Measurements from ENCODE around the gene GASK1B.

The GASK1B gene

GRCh38 chr4:158172261-158173258 lies at the start of gene GASK1B:
Gene GASK1B (minus strand): TSS chr4:158173025. CDS start chr4:158171375, 1,650 bp downstream.
- DNase-seq (ENCODE audit: low read depth in 2 of 2): no peak

- no peak for DNase-seq (ENCODE audit: low read depth in 2 of 2)
Measured at GRCh38 chr4:158219623-158220022, 46.8 kb upstream of the GASK1B start.

GRCh38 chr4:158217763-158218162 lies 44.9 kb upstream of the GASK1B start:
- DNase-seq (ENCODE audit: low read depth in 2 of 2): no peak

- DNase-seq (ENCODE audit: low read depth in 2 of 2): no peak
Measured at GRCh38 chr4:158214856-158215255, 42.0 kb upstream of the GASK1B start.

- no peak for DNase-seq (ENCODE audit: low read depth in 2 of 2)
Measured at GRCh38 chr4:158213466-158213865, 40.6 kb upstream of the GASK1B start.

GRCh38 chr4:158211222-158211621 lies 38.4 kb upstream of the GASK1B start:
- no peak for DNase-seq (ENCODE audit: low read depth in 2 of 2)

GRCh38 chr4:158209825-158210807 lies 37.3 kb upstream of the GASK1B start, which contains the start of gene TMEM144:
Gene TMEM144 (plus strand): TSS chr4:158210486. CDS start chr4:158212668, 2,182 bp downstream.
- no peak for DNase-seq (ENCODE audit: low read depth in 2 of 2)

- no peak for DNase-seq (ENCODE audit: low read depth in 2 of 2)
Measured at GRCh38 chr4:158208963-158209640, 36.3 kb upstream of the GASK1B start.

GRCh38 chr4:158203929-158204328 lies 31.1 kb upstream of the GASK1B start:
- DNase-seq (ENCODE audit: low read depth in 2 of 2): no peak

GRCh38 chr4:158203436-158203835 lies 30.6 kb upstream of the GASK1B start:
- no peak for DNase-seq (ENCODE audit: low read depth in 2 of 2)

- DNase-seq (ENCODE audit: low read depth in 2 of 2): no peak
Measured at GRCh38 chr4:158202481-158202880, 29.7 kb upstream of the GASK1B start.

- DNase-seq (ENCODE audit: low read depth in 2 of 2): no peak
Measured at GRCh38 chr4:158201876-158202275, 29.1 kb upstream of the GASK1B start.

- DNase-seq (ENCODE audit: low read depth in 2 of 2): no peak
Measured at GRCh38 chr4:158201322-158201721, 28.5 kb upstream of the GASK1B start.

- no peak for DNase-seq (ENCODE audit: low read depth in 2 of 2)
Measured at GRCh38 chr4:158200214-158200613, 27.4 kb upstream of the GASK1B start.

- DNase-seq (ENCODE audit: low read depth in 2 of 2): no peak
Measured at GRCh38 chr4:158197194-158197776, 24.5 kb upstream of the GASK1B start.

- DNase-seq (ENCODE audit: low read depth in 2 of 2): no peak
Measured at GRCh38 chr4:158195297-158195696, 22.5 kb upstream of the GASK1B start.

- no peak for DNase-seq (ENCODE audit: low read depth in 2 of 2)
Measured at GRCh38 chr4:158193171-158193749, 20.4 kb upstream of the GASK1B start.

- no peak for DNase-seq (ENCODE audit: low read depth in 2 of 2)
Measured at GRCh38 chr4:158192439-158193158, 19.8 kb upstream of the GASK1B start.

- no peak for DNase-seq (ENCODE audit: low read depth in 2 of 2)
Measured at GRCh38 chr4:158190718-158191117, 17.9 kb upstream of the GASK1B start.

GRCh38 chr4:158189422-158189821 lies 16.6 kb upstream of the GASK1B start:
- no peak for DNase-seq (ENCODE audit: low read depth in 2 of 2)
